IMR-90 (cell line): ENCODE results near the gene NDST3. TPM values are rescaled to one million over a fixed set of nuclear protein-coding genes. Genes with fewer than 3 reads are reported as not detected.

Experiments used
- ATAC-seq: fragments of 200-7000 bp; cut with Tn5 transposase; 2 replicates; pipeline ENCODE4 v1.9.1; 2020; ENCODE audit warnings: low read depth, mild to moderate bottlenecking, moderate library complexity
- BruUV-seq: library from RNA; stranded (reverse); fragments of 400-500 nt; replicated peaks from 2 replicates; lab custom pipeline; 2021; lab: Mats Ljungman, UMichigan
- CTCF ChIA-PET: fragments of 300-600 bp; formaldehyde crosslinking; extraction: SDS; loops from one replicate; lab custom pipeline; 2021; ENCODE audit warnings: antibody characterized with exemption; lab: Yijun Ruan, JAX
- POLR2A ChIA-PET: fragments of 300-600 bp; sonication (Branson Sonifier 250); formaldehyde crosslinking; loops from one replicate; lab custom pipeline; 2022; ENCODE audit warnings: antibody characterized with exemption; ENCODE audit not compliant: unreplicated experiment; lab: Charles Lee
- DNase-seq: peaks from one replicate; pipeline ENCODE4 v3.0.0; 2013
- H2AFZ ChIP-seq: replicated peaks from 2 replicates; pipeline ENCODE3; 2013; ENCODE audit warnings: low read length, mild to moderate bottlenecking; ENCODE audit not compliant: poor library complexity
- H2AK5ac ChIP-seq: 2 replicates; pipeline ENCODE4 v1.6.1; 2013; ENCODE audit warnings: low read depth, low read length, inconsistent platforms
- H2AK9ac ChIP-seq: replicated peaks from 2 replicates; pipeline ENCODE3; 2013; ENCODE audit warnings: mild to moderate bottlenecking, low read depth, low read length, moderate library complexity; ENCODE audit not compliant: poor library complexity
- H2BK120ac ChIP-seq: 2 replicates; pipeline ENCODE4 v1.6.1; 2013; ENCODE audit warnings: low read depth, low read length, inconsistent platforms
- H2BK15ac ChIP-seq: 3 replicates; pipeline ENCODE4 v1.6.1; 2013; ENCODE audit warnings: low read depth, low read length, inconsistent platforms
- H2BK20ac ChIP-seq: 2 replicates; pipeline ENCODE4 v1.6.1; 2013; ENCODE audit warnings: low read depth, mild to moderate bottlenecking, inconsistent platforms, low read length, moderate library complexity
- H2BK5ac ChIP-seq: 2 replicates; pipeline ENCODE4 v1.6.1; 2013; ENCODE audit warnings: mild to moderate bottlenecking, low read depth, low read length, inconsistent platforms; ENCODE audit not compliant: poor library complexity, severe bottlenecking
- H3K14ac ChIP-seq: replicated peaks from 2 replicates; pipeline ENCODE4 v1.6.1; 2013; ENCODE audit warnings: low read depth, low read length, inconsistent platforms
- H3K18ac ChIP-seq: 2 replicates; pipeline ENCODE4 v1.6.1; 2013; ENCODE audit warnings: low read depth, low read length, control low read depth
- H3K23ac ChIP-seq: 2 replicates; pipeline ENCODE4 v1.6.1; 2013; ENCODE audit warnings: low read depth, low read length, inconsistent platforms
- H3K27ac ChIP-seq: 2 replicates; pipeline ENCODE4 v1.5.1; 2013; ENCODE audit warnings: mild to moderate bottlenecking, control low read depth, low read length; ENCODE audit not compliant: insufficient read depth
- H3K27me3 ChIP-seq: 2 replicates; pipeline ENCODE4 v1.6.1; 2013; ENCODE audit warnings: low read length; ENCODE audit not compliant: control insufficient read depth, insufficient read depth
- H3K36me3 ChIP-seq: 2 replicates; pipeline ENCODE4 v1.6.1; 2013; ENCODE audit warnings: low read length, mixed read lengths; ENCODE audit not compliant: control insufficient read depth, insufficient read depth
- H3K4ac ChIP-seq: 2 replicates; pipeline ENCODE4 v1.6.1; 2013; ENCODE audit warnings: low read depth, low read length, inconsistent platforms
- H3K4me1 ChIP-seq: 2 replicates; pipeline ENCODE4 v1.6.1; 2013; ENCODE audit warnings: low read length, mixed read lengths; ENCODE audit not compliant: control insufficient read depth, insufficient read depth
- H3K4me2 ChIP-seq: 2 replicates; pipeline ENCODE4 v1.6.1; 2013; ENCODE audit warnings: low read depth, mild to moderate bottlenecking, control low read depth, low read length, moderate library complexity
- H3K4me3 ChIP-seq: 2 replicates; pipeline ENCODE4 v1.5.1; 2013; ENCODE audit warnings: low read depth, mild to moderate bottlenecking, control low read depth, low read length, moderate library complexity; ENCODE audit not compliant: insufficient read depth
- H3K56ac ChIP-seq: 2 replicates; pipeline ENCODE4 v1.6.1; 2013; ENCODE audit warnings: low read length, inconsistent platforms; ENCODE audit not compliant: insufficient read depth; ENCODE audit errors: extremely low read depth
- H3K79me1 ChIP-seq, 2 experiments: 2 replicates each; pipeline ENCODE4 v1.6.1; 2013; ENCODE audit warnings: low read length in 2 of 2, inconsistent platforms in 1 of 2, low read depth in 1 of 2
- H3K9ac ChIP-seq: 2 replicates; pipeline ENCODE4 v1.6.1; 2013; ENCODE audit warnings: low read depth, low read length, control low read depth
- H3K9me1 ChIP-seq: 2 replicates; pipeline ENCODE4 v1.6.1; 2013; ENCODE audit warnings: low read length, inconsistent platforms; ENCODE audit not compliant: insufficient read depth
- H3K9me3 ChIP-seq: 2 replicates; pipeline ENCODE4 v1.6.1; 2013; ENCODE audit warnings: low read length; ENCODE audit not compliant: control insufficient read depth, insufficient read depth
- H4K20me1 ChIP-seq: 2 replicates; pipeline ENCODE4 v1.6.1; 2013; ENCODE audit warnings: low read length, inconsistent platforms; ENCODE audit not compliant: insufficient read depth
- H4K5ac ChIP-seq: 2 replicates; pipeline ENCODE4 v1.6.1; 2013; ENCODE audit warnings: mild to moderate bottlenecking, low read depth, low read length, control low read depth
- H4K8ac ChIP-seq, 2 experiments: 2 replicates each; pipeline ENCODE4 v1.6.1; 2013; ENCODE audit warnings: low read depth in 2 of 2, low read length in 2 of 2, control low read depth in 1 of 2, inconsistent platforms in 1 of 2
- H4K91ac ChIP-seq: 2 replicates; pipeline ENCODE4 v1.6.1; 2013; ENCODE audit warnings: low read depth, low read length, inconsistent platforms; ENCODE audit not compliant: insufficient read depth
- CEBPB ChIP-seq: IDR thresholded peaks from 2 replicates; pipeline ENCODE4 v1.6.1; 2012; ENCODE audit warnings: low read depth, low read length, improper control_type of control experiment
- ELK1 ChIP-seq: fragments of 150-350 bp; IDR thresholded peaks from 2 replicates; pipeline ENCODE4 v1.6.1; 2016; ENCODE audit warnings: low read depth, mild to moderate bottlenecking, low read length, moderate library complexity, borderline replicate concordance
- NFE2L2 ChIP-seq: fragments of 150-350 bp; IDR thresholded peaks from 2 replicates; pipeline ENCODE4 v1.6.1; 2016; ENCODE audit warnings: low read depth, mild to moderate bottlenecking, low read length
- RAD21 ChIP-seq: IDR thresholded peaks from 2 replicates; pipeline ENCODE4 v1.6.1; 2012; ENCODE audit warnings: low read length, improper control_type of control experiment
- WGBS, 2 experiments: methylation state at CpG; one replicate each; pipeline versions ENCODE4 v1.1.5 to v1.1.7; 2013; ENCODE audit warnings: missing lambda C conversion rate in 2 of 2; ENCODE audit not compliant: insufficient read length in 1 of 2; ENCODE audit errors: extremely low coverage in 2 of 2; 5-methylcytosine and 5-hydroxymethylcytosine counted together
- dilution Hi-C: fragments of 300-500 bp; cut with HindIII; formaldehyde crosslinking; loops from one replicate; pipeline ENCODE4 v1.14.3; 2018; ENCODE audit warnings: low sequenced_read_pairs; ENCODE audit not compliant: unreplicated experiment
- in situ Hi-C: fragments of 300-500 bp; cut with MboI; formaldehyde crosslinking; loops from 3 replicates; pipeline ENCODE4 v1.14.3; 2019; ENCODE audit warnings: low sequenced_read_pairs, inconsistent platforms, mixed read lengths
- intact Hi-C: fragments of 100-400 bp; cut with micrococcal nuclease; formaldehyde crosslinking; loops from 2 replicates; pipeline ENCODE4 v1.10.0; 2022
- polyA plus RNA-seq, 3 experiments: library from polyadenylated mRNA; depleted of rRNA; stranded (reverse); fragments of >200 nt; gene quantifications; 2 replicates each; pipeline ENCODE4 v1.2.3, GENCODE V29; 2012; ENCODE audit warnings: low replicate concordance in 1 of 3
- total RNA-seq: library from RNA; depleted of rRNA; stranded (reverse); fragments of >200 nt; gene quantifications from 2 replicates; pipeline ENCODE4 v1.2.3, GENCODE V29; 2012

NDST3 gene
- total and polyA plus RNA-seq, 2 of the 4 experiments (the other 2 are of a cell fraction): 0.10 to 0.18 TPM

- TF ChIP-seq ELK1 (no peak), RAD21 (no peak)
Measured at GRCh38 chr4:118287711-118288451, 253.6 kb downstream of the NDST3 start (continued).

- Histone ChIP-seq H3K4me3 (no peak overlapping the region), H3K9me1 (peaks cover 6% of the 10 kb centered on the region), H3K36me3 (peaks cover 7% of the 10 kb centered on the region; the same call in 1 of the 2 replicates), H3K79me1 (peaks cover 2 to 15% of the 10 kb centered on the region in 2 experiments; a peak in 2 of 4 replicates), H3K18ac (peak overlapping the region; percentile 97), H2BK15ac (no peak overlapping the region), H3K56ac (peak overlapping the region; percentile 32; the same call in 1 of the 2 replicates), H2BK5ac (peak overlapping the region; percentile 88), H4K8ac (no peak overlapping the region; a peak in 1 of 4 replicates), H2AK5ac (no peak overlapping the region), H3K23ac (no peak overlapping the region; the same call in 1 of the 2 replicates), H3K9ac (no peak overlapping the region), H3K27me3 (no peaks in the 10 kb centered on the region), H2BK120ac (no peak overlapping the region; the same call in 1 of the 2 replicates), H3K4me2 (peak overlapping the region; percentile 30; the same call in 1 of the 2 replicates), H2AFZ (no peak overlapping the region), H2AK9ac (no peak overlapping the region), H4K5ac (peak overlapping the region; percentile 93; the same call in 1 of the 2 replicates), H3K27ac (peak overlapping the region; percentile 73; the same call in 1 of the 2 replicates), H4K20me1 (no peaks in the 10 kb centered on the region), H3K4me1 (peaks cover 19% of the 10 kb centered on the region), H4K91ac (no peak overlapping the region), H3K14ac (no peak overlapping the region), H3K9me3 (no peaks in the 10 kb centered on the region), H2BK20ac (no peak overlapping the region), H3K4ac (peak overlapping the region; percentile 78; the same call in 1 of the 2 replicates)
- ChIA-PET POLR2A (no interaction called here), CTCF (interaction anchor here (1.0 kb wide), 1 partner anchor 63 kb away, joined by 5 read pairs; the partner anchor contains the start of gene PRSS12)
- dilution Hi-C loops: no loop called here
- intact Hi-C loops: loop anchor here (2.0 kb wide), 1 partner anchor 55 kb away; no protein-coding TSS in a partner anchor
- ATAC-seq (peak; percentile 57), DNase-seq (peak; percentile 92)
- no peak for TF ChIP-seq RAD21
- TF ChIP-seq CEBPB: peak; percentile 70
- TF ChIP-seq NFE2L2: peak; percentile 74
- no TSS peak for BruUV-seq
- WGBS, 2 experiments: no CpG with 5 or more reads among the region's 1 CpG
- in situ Hi-C loops: loop anchor here (5.0 to 25.0 kb wide), 2 partner anchors 43 to 223 kb away; no protein-coding TSS in a partner anchor
Measured at GRCh38 chr4:118289794-118290193, 255.5 kb downstream of the NDST3 start.
